Measurements from ENCODE around the gene KCNAB1.

- TF ChIP-seq CTCF (conservative IDR thresholded peaks at IDR 0.05; ENCODE audit: low read depth, low read length) (no peak), EZH2 (IDR thresholded peaks at IDR 0.05; ENCODE audit: low read length, unreplicated experiment) (no peak)
Observed at GRCh38 chr3:156472684-156473083, 352.3 kb downstream of the KCNAB1 start.

Data from PC-3 (cell line).